ENCODE measurements around the gene OPRL1. TPM values are rescaled to one million over a fixed set of nuclear protein-coding genes. Genes with fewer than 3 reads are reported as not detected.

The OPRL1 gene
- total and polyA plus RNA-seq, 2 donors (not counting 1 experiment from before 2014, with no cell fraction given) = 3.5 to 6.2 TPM

DNA sequence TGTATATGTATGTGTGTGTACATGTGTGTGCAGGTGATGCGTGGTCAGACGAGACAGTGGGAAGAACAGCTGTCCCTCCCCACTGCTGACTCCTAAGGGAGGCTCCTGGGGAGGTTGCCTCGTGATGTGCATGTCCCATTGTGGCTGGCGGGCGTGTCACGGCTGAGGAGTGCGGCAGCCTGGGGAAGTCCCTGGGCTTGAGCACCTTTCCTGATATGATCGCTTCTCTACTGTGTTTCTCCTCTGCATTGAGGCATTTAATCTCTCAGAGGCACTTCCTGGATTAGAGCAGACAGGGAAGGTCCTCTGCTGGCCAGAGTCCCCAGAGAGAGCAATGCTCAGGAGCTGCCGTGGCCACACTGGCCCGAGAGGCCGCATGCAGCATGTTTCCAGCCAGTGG lies 16.0 kb downstream of the OPRL1 start:
- intact Hi-C loops (cut with micrococcal nuclease) = no loop called here
- DNase-seq (peak; percentile 33), ATAC-seq (ENCODE audit: low read depth) (no peak)
- POLR2A ChIA-PET = no interaction called here
- no peak overlapping the region for H3K9ac ChIP-seq (ENCODE audit: low read length)
- H3K4me3 ChIP-seq (ENCODE audit: control extremely low read depth in 1 of 5, extremely low read depth in 1 of 5, insufficient read depth in 1 of 5, low read depth in 2 of 5, low read length in 4 of 5) = no peak overlapping the region
- Mint-ChIP-seq H3K27me3 (no peaks in the 10 kb centered on the region), H3K4me1 (peaks cover 42% of the 10 kb centered on the region), H3K9me3 (ENCODE audit: insufficient read depth) (peaks cover 3% of the 10 kb centered on the region), H3K4me3 (no peak overlapping the region), H3K27ac (no peak overlapping the region)
- no peak overlapping the region for H3K4me2 ChIP-seq (replicated peaks; ENCODE audit: low read depth, low read length, poor library complexity, severe bottlenecking)
- H3K27me3 ChIP-seq (replicated peaks in 1 of 4; ENCODE audit: control extremely low read depth in 1 of 4, control insufficient read depth in 3 of 4, insufficient read depth in 4 of 4, low read length in 3 of 4) = peaks cover 0 to under 1% (median under 1%) of the 10 kb centered on the region in 4 experiments
- no peaks in the 10 kb centered on the region for H3K79me2 ChIP-seq (ENCODE audit: control insufficient read depth, insufficient read depth, low read length)
- CTCF ChIA-PET = interaction anchor here (1.0 to 1.2 kb wide), 2 partner anchors 12 to 24 kb away, joined by 3 to 5 read pairs; partner anchors contain the start of gene LKAAEAR1
- peaks cover 0 to 16% of the 10 kb centered on the region in 2 experiments for H3K36me3 ChIP-seq (replicated peaks in 1 of 2; ENCODE audit: control extremely low read depth in 1 of 2, control insufficient read depth in 1 of 2, extremely low read depth in 1 of 2, insufficient read depth in 2 of 2, low read length in 1 of 2)
- TF ChIP-seq, protein P1, sequence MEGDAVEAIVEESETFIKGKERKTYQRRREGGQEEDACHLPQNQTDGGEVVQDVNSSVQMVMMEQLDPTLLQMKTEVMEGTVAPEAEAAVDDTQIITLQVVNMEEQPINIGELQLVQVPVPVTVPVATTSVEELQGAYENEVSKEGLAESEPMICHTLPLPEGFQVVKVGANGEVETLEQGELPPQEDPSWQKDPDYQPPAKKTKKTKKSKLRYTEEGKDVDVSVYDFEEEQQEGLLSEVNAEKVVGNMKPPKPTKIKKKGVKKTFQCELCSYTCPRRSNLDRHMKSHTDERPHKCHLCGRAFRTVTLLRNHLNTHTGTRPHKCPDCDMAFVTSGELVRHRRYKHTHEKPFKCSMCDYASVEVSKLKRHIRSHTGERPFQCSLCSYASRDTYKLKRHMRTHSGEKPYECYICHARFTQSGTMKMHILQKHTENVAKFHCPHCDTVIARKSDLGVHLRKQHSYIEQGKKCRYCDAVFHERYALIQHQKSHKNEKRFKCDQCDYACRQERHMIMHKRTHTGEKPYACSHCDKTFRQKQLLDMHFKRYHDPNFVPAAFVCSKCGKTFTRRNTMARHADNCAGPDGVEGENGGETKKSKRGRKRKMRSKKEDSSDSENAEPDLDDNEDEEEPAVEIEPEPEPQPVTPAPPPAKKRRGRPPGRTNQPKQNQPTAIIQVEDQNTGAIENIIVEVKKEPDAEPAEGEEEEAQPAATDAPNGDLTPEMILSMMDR (IDR thresholded peaks at IDR 0.05) = no peak
- TF ChIP-seq EZH2 (IDR thresholded peaks at IDR 0.05; ENCODE audit: borderline replicate concordance, insufficient read depth, low read depth, low read length, poor library complexity, severe bottlenecking) = no peak
- no peaks in the 10 kb centered on the region for H4K20me1 ChIP-seq (ENCODE audit: control insufficient read depth, insufficient read depth, low read length, poor library complexity, severe bottlenecking)
- H2AFZ ChIP-seq (ENCODE audit: insufficient read depth, low read depth, low read length, poor library complexity, severe bottlenecking) = no peak overlapping the region
- H3K27ac ChIP-seq (ENCODE audit: low read length in 2 of 2) = no peak overlapping the region
- H3K4me1 ChIP-seq (ENCODE audit: control insufficient read depth in 2 of 2, insufficient read depth in 2 of 2, low read length in 2 of 2) = peaks cover 16 to 35% of the 10 kb centered on the region in 2 donors
- peaks cover 0 to 4% (median 0%) of the 10 kb centered on the region in 3 donors for H3K9me3 ChIP-seq (ENCODE audit: control extremely low read depth in 1 of 3, control insufficient read depth in 2 of 3, insufficient read depth in 1 of 3, low read length in 2 of 3)
- 89% methylated on average over 11 of the region's 11 CpGs for WGBS (ENCODE audit: insufficient coverage)

DNA sequence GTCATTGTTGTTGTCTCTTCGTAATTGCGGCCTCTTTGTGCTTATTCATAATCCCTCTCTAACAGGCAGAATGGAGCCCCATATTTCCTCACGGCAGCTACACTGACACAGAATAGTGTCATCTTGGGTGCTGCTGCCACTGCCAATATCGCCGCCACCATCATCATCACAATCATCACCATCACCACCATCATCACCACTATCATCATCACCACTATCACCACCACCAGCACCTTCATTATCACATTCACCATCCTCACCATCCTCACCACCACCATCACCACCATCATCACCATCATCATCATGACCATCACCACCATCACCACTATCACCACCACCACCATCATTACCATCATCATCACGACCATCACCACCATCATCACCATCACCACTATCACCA lies 16.7 kb downstream of the OPRL1 start:
- H3K4me3 Mint-ChIP-seq = no peak overlapping the region
- Histone ChIP-seq H3K9ac (ENCODE audit: low read length) (no peak overlapping the region), H3K27ac (ENCODE audit: low read length in 2 of 2) (no peak overlapping the region), H3K4me2 (replicated peaks; ENCODE audit: low read depth, low read length, poor library complexity, severe bottlenecking) (no peak overlapping the region), H2AFZ (ENCODE audit: insufficient read depth, low read depth, low read length, poor library complexity, severe bottlenecking) (no peak overlapping the region), H3K9me3 (ENCODE audit: control extremely low read depth in 1 of 3, control insufficient read depth in 2 of 3, insufficient read depth in 1 of 3, low read length in 2 of 3) (peaks cover 0 to 4% (median 0%) of the 10 kb centered on the region in 3 donors), H3K79me2 (ENCODE audit: control insufficient read depth, insufficient read depth, low read length) (peaks cover 4% of the 10 kb centered on the region), H3K36me3 (replicated peaks in 1 of 2; ENCODE audit: control extremely low read depth in 1 of 2, control insufficient read depth in 1 of 2, extremely low read depth in 1 of 2, insufficient read depth in 2 of 2, low read length in 1 of 2) (peaks cover 0 to 16% of the 10 kb centered on the region in 2 experiments), H4K20me1 (ENCODE audit: control insufficient read depth, insufficient read depth, low read length, poor library complexity, severe bottlenecking) (no peaks in the 10 kb centered on the region), H3K27me3 (replicated peaks in 1 of 4; ENCODE audit: control extremely low read depth in 1 of 4, control insufficient read depth in 3 of 4, insufficient read depth in 4 of 4, low read length in 3 of 4) (peaks cover 0 to 6% (median 4%) of the 10 kb centered on the region in 4 experiments), H3K4me1 (ENCODE audit: control insufficient read depth in 2 of 2, insufficient read depth in 2 of 2, low read length in 2 of 2) (peaks cover 22 to 41% of the 10 kb centered on the region in 2 donors), H3K4me3 (ENCODE audit: control extremely low read depth in 1 of 5, extremely low read depth in 1 of 5, insufficient read depth in 1 of 5, low read depth in 2 of 5, low read length in 4 of 5) (no peak overlapping the region)
- ChIA-PET CTCF (interaction anchor here (1.0 to 1.2 kb wide), 2 partner anchors 13 to 24 kb away, joined by 3 to 5 read pairs; partner anchors contain the start of gene LKAAEAR1), POLR2A (no interaction called here)
- ATAC-seq (ENCODE audit: low read depth) (no peak), DNase-seq (no peak)
- no peaks in the 10 kb centered on the region for H3K27me3 Mint-ChIP-seq
- TF ChIP-seq EZH2 (IDR thresholded peaks at IDR 0.05; ENCODE audit: borderline replicate concordance, insufficient read depth, low read depth, low read length, poor library complexity, severe bottlenecking) = no peak
- TF ChIP-seq, protein P1 (IDR thresholded peaks at IDR 0.05) = no peak
- 82% methylated on average over 6 of the region's 6 CpGs for WGBS (ENCODE audit: insufficient coverage)
- intact Hi-C loops (cut with micrococcal nuclease) = no loop called here
- no peak overlapping the region for H3K27ac Mint-ChIP-seq
- H3K4me1 Mint-ChIP-seq = peaks cover 47% of the 10 kb centered on the region
- peaks cover 3% of the 10 kb centered on the region for H3K9me3 Mint-ChIP-seq (ENCODE audit: insufficient read depth)

Measured in B cell (primary cell).